ENCODE measurements around the gene RAD1.
A peak's percentile ranks its signal among the peaks of the same experiment; 100 is the strongest.

Gene RAD1

GRCh38 chr5:34898258-34898895 lies 16.9 kb downstream of the RAD1 start:
- Mint-ChIP-seq H3K27ac (peak overlapping the region; percentile 33 to 66 (median 63)), H3K4me1 (peaks cover 9% of the 10 kb centered on the region), H3K9me3 (no peaks in the 10 kb centered on the region), H3K36me3 (ENCODE audit: low read depth) (peaks cover 7% of the 10 kb centered on the region), H3K4me3 (no peak overlapping the region), H3K27me3 (ENCODE audit: low read depth) (no peaks in the 10 kb centered on the region)
- TF ChIP-seq CTCF (IDR thresholded peaks at IDR 0.05; ENCODE audit: unreplicated experiment in 3 of 3): peak; percentile 88 to 93 (median 88)

DNA sequence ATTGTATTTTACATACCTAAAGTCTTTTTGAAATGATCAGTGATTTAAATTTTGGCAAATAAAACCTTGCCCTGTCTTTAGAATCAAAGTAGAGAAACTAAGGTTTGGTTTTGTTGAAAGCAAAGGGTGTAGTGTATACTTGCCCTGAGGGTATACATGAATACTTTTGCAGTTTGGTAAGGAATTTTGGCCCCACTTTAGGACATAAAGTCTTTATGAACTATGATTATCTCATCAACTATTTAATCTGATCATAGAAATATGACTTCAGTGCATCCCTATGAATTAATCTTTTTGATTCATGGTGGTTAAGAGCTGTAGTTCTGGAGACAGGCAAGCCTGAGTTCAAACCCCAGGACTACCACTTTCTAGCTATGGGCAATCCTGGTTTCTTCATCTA lies 17.7 kb downstream of the RAD1 start:
- H3K4me3 Mint-ChIP-seq: no peak overlapping the region
- no peak for TF ChIP-seq CTCF (IDR thresholded peaks at IDR 0.05; ENCODE audit: unreplicated experiment in 3 of 3)
- H3K9me3 Mint-ChIP-seq: no peaks in the 10 kb centered on the region
- H3K36me3 Mint-ChIP-seq (ENCODE audit: low read depth): peaks cover 3% of the 10 kb centered on the region
- no peaks in the 10 kb centered on the region for H3K27me3 Mint-ChIP-seq (ENCODE audit: low read depth)
- peak overlapping the region in 1 of 3 experiments; percentile 63 for H3K27ac Mint-ChIP-seq
- peaks cover 9% of the 10 kb centered on the region for H3K4me1 Mint-ChIP-seq

DNA sequence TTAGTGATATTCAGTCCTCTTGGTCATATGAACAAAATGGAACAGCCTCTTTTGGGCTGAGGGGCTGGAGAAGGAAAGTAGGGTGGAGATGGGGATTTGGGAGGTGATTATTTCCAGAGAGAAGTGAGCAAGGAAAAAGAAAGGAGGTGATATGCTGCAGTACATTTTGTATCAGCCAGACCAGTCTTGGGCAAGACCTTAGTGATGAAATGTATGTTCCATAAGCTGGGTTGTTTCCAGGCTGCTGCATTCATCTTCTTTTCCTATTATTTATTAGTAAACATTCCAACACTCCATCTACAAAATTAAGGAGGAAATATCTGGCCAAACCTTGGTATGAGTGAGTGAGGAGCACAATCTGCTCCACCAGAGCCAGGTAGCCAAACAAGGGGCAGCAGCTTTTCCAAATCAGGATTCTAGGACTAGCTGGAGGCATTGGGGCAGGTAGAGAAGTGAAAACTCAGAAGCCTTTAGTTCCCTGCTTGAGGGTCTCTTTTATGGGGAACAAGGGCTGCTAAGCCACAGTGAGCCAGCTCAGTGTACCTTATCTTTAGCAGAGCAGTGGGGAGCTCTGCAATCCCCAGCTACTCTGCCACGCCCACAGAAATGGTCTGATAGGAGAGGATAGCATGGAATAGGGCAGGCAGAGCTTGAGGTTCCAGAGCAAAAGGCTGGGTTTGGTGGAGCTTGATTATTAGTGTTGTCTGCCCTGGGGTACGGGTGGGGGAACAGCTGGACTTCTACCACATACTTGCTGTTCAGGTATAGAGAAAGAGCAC lies 19.5 kb downstream of the RAD1 start:
- Mint-ChIP-seq H3K36me3 (ENCODE audit: low read depth) (no peaks in the 10 kb centered on the region), H3K27me3 (ENCODE audit: low read depth) (no peaks in the 10 kb centered on the region), H3K27ac (no peak overlapping the region), H3K4me1 (peaks cover 15% of the 10 kb centered on the region), H3K9me3 (no peaks in the 10 kb centered on the region), H3K4me3 (no peak overlapping the region)
- no peak for TF ChIP-seq CTCF (IDR thresholded peaks at IDR 0.05; ENCODE audit: unreplicated experiment in 3 of 3)

- Mint-ChIP-seq H3K27me3 (ENCODE audit: low read depth) (no peaks in the 10 kb centered on the region), H3K9me3 (no peaks in the 10 kb centered on the region), H3K27ac (no peak overlapping the region), H3K4me3 (no peak overlapping the region), H3K4me1 (peaks cover 15% of the 10 kb centered on the region), H3K36me3 (ENCODE audit: low read depth) (no peaks in the 10 kb centered on the region)
- TF ChIP-seq CTCF (IDR thresholded peaks at IDR 0.05; ENCODE audit: unreplicated experiment in 3 of 3): no peak
Observed at GRCh38 chr5:34894716-34895115, 20.6 kb downstream of the RAD1 start.

DNA sequence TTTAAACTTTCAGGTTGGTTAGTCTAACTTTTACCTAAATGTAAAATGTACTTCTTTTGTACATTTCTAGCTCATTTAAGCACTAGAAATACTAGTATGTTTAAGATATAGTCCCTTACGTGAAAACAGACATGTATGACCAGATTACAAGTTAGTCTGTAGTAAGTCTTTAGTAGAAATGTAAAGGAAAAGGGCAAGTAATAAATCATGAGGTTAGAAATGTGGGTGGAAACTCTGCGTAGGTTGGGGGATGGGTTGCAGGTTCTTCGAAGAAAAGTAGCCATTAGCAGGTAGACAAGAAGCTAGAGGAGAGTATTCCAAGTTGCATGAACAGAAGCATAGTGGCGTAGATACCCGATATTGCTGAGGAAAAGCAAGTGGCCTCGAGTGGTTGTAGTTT lies 22.9 kb downstream of the RAD1 start:
- Mint-ChIP-seq H3K27me3 (ENCODE audit: low read depth) (no peaks in the 10 kb centered on the region), H3K4me1 (peaks cover 11% of the 10 kb centered on the region), H3K36me3 (ENCODE audit: low read depth) (no peaks in the 10 kb centered on the region), H3K27ac (peak overlapping the region; percentile 42 to 77 (median 51)), H3K4me3 (no peak overlapping the region), H3K9me3 (no peaks in the 10 kb centered on the region)
- no peak for TF ChIP-seq CTCF (IDR thresholded peaks at IDR 0.05; ENCODE audit: unreplicated experiment in 3 of 3)

Data from nephron (organoid).